Measurements from ENCODE around the gene BCAS1.
"Not testable (repeated sequence)": the region's sequence is repeated elsewhere in the genome, so short reads cannot be mapped to it uniquely, and the experiment has no call there.

The BCAS1 gene

DNA sequence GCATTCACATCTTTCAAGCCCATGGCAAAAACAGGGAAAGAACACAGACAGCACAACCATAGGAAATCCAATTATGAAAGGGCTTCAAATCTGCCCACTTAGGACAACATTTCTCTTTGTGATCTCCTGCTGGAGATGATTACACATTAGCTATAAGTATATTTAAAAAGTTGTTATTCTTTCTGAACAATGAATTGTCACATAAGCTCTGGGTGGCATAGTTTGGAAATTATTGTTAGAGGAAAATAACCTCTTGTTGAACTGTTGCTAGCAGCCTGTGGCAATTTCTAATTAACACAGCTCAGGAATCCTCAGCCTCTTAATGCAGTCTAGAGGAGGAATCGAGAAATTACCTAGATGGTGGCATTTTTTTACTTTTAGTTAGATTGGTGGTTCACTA is 54.9 kb downstream of the BCAS1 start:
- no peak for DNase-seq

DNA sequence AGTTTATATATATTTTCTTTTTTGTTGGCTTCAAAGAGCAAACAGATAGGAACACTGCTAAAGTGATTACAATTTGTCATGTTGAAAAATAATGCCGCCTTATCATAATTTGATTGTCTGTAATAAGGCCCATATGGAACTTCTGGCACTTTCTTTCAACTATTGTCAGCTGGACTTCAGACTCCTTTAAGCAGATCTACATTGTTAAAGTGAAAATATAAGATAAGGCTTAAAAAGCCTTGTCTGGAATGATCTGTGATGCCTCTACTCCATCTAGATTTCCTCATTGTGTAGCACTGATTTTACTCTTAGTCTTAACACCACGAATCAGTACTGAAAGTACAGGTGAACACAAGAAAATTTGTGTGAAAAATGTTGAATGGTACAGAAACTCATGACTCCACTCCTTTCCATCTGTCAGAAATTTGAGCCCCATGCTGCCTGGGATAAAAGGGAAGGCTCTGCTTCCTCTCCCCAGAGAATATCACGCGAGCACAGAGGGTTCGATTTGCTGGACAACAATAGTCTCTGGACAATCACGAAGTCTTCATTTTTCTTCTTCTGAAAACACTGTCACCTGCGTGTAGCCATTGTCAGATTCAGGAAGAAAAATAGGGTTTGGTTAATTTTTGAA is 56.0 kb downstream of the BCAS1 start:
- DNase-seq = no peak

DNA sequence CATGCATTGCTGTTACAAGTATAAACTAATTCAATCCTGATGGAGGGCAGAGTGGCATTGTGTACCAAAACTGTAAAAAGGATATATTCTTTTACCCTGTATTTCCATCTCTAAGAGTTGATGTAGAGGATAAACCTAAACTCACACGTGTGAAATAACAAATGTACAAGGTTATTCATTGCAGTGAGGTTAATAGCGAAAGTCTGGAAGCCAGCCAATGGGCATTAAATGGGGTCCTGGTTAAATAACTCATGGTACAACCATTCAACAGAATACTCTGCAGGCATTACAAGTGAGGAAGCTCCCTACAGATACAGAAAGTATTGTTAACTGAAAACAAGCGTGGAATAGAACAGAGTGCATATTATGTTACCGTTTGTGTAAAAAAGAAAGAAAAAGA is 56.9 kb downstream of the BCAS1 start:
- no peak for DNase-seq

DNA sequence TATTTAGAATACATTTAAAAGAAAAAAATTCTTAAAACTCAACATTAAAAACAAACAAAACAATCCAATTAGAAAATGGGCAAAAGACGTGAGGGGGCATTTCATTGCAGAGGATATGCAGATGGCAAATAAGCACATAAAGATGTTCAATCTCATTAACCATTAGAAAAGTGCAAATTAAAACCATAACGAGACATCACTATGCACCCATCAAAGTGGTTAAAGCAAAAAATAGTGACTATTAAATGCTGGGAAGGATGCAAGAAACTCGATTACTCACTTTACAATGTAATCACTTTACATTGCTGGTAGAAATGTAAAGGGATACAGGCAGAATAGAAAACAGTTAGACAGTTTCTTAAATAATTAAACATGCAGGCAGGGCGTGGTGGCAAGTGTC is 59.0 kb downstream of the BCAS1 start:
- no peak for DNase-seq

DNA sequence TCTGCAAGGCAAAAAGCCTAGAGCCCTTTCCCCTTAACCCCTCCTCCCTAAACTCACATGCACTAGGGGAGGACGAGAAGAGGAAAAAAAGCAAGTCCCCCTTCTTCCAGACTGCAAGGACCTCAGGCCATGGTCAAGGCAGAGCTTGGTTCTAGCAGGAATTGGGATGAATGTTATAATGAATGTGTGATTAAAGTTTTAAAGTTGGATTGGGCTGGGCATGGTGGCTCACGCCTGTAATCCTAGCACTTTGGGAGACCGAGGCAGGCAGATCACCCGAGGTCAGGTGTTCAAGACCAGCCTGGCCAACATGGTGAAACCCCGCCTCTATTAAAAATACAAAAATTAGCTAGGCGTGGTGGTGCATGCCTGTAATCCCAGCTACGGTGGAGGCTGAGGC is 64.2 kb downstream of the BCAS1 start:
- DNase-seq = not testable (repeated sequence)

DNA sequence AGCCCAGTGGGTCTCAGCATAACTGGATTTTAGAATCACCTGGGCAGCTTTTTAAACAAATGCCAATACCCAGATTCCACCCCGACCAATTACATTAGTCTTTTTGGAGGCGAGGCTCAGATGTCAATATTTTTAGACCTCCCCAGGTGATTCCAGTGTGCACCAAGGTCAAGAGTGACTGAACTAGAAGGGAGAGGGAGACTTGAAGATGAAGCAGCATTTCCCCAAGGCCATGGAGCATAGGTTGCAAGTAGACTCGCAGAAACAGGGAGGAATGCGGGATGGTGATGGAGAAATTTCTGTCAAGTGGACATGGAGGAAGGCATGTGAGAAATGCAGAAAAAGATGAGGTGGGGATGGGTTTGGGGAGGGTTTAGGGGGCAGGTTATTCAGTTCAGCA is 64.9 kb downstream of the BCAS1 start:
- no peak for DNase-seq

DNA sequence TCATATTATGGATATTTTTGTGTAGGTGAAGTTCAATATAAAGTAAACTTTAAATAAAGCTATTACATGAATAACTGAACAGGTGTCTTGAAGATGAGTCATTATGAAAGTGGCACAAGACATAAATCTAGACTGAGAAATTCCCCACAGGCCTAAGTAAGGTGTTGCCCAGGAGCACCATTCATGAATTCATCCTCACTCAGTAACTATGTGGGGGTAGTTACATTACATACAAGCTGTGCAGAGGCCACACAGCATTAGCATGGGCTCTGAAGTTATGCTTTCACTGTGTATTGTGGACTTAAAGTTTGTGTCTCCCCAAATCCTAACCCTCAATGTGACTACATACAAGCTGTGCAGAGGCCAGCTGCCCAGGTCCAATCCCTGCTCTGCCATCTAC is 65.9 kb downstream of the BCAS1 start:
- no peak for DNase-seq

DNA sequence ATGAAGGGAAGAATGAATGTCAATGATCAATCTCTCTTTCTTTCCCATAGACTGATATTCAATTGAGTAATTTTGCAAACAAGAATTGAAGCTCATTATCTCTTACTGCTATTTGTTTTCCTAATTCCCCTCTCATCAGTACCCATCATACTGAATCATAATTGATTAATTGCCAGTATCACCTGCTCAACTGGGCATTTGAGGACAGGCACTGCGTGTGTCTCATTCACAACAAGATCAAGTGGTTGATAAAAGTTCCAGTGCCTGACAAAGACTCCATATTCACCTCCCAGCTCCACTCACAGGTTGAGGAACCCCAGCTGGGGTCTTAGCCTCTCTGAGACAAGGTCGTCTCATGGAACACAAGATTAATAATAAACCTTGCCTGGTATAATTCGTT is 67.7 kb downstream of the BCAS1 start:
- no peak for DNase-seq

DNA sequence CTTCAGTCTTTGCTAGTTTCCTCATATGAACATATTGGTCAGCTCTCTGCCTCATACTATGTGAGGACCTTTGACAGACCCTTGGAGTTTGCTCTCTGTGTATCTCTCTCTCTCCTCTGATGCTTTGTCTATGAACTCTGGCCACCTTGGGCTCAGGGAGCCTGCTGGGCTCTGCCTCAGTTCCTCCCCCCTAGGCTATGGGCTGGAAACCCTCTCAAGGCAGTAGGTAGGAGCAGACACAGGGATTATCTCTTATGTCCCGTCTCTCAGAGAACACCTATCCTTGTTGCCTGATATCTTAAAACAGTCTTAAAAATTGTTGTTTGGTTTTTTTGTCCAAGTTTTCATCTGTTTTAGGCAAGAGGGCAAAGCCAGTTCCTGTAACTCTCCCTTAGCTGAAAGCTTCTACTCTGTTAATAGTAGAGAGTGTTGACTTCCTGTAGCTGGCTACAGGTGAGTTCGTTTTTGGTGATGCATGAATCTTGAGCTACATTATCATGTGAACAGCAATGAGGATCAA is 68.3 kb downstream of the BCAS1 start:
- no peak for DNase-seq

DNA sequence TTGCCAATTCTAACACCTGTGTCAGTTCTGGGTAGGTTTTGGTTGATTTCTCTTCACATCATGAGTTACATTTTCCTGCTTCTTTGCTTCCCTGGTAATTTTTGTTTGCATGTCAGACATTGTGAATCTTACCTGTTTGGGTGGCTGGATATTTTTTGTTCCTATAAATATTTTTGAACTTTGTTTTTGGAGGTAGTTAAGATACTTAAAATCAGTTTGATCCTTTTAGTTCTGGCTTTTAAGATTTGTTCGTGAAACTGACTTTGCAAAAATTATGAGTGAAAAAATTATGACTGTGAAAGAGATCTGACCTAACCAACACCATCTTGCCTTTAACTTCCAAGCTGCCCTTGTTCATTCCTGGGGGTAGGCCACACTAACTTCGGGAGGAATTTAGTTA is 69.5 kb downstream of the BCAS1 start:
- no peak for DNase-seq

DNA sequence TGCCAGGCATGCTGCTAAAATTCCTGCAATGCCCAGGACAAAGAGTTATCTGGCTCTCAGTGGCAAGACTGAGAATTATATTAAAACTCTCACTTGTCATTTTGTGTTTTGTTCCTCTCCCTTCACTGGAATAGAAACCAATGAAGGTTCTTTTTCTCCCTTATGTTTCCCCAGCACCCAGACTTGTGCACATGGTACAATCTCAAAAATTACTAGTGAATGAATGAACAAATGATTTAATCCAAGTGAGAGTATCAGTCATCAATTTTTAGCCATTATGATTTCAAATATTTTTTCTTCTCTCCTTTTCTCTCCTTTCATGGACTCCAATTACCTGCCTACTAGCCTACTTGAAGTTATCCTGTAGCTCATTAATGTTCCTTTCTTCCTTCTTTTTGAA is 70.1 kb downstream of the BCAS1 start:
- no peak for DNase-seq

DNA sequence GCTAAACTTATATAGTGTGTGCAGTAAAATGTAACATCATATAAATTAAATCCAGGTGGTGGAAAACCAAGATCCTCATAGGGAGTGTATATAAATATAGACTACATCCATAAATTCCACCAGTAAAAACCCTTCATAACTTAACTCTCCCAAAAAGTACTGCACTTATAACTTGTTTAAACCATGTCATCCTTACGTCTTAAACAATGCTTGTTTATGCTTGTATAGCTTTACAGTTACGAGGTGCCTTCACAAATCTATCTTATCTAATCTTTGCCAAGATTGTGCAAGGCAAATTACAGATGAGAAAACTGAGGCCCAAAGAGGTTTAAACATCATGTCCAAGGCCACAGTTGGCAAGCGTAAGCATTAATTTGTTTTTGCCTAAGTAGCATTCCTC is 71.3 kb downstream of the BCAS1 start:
- DNase-seq = no peak

DNA sequence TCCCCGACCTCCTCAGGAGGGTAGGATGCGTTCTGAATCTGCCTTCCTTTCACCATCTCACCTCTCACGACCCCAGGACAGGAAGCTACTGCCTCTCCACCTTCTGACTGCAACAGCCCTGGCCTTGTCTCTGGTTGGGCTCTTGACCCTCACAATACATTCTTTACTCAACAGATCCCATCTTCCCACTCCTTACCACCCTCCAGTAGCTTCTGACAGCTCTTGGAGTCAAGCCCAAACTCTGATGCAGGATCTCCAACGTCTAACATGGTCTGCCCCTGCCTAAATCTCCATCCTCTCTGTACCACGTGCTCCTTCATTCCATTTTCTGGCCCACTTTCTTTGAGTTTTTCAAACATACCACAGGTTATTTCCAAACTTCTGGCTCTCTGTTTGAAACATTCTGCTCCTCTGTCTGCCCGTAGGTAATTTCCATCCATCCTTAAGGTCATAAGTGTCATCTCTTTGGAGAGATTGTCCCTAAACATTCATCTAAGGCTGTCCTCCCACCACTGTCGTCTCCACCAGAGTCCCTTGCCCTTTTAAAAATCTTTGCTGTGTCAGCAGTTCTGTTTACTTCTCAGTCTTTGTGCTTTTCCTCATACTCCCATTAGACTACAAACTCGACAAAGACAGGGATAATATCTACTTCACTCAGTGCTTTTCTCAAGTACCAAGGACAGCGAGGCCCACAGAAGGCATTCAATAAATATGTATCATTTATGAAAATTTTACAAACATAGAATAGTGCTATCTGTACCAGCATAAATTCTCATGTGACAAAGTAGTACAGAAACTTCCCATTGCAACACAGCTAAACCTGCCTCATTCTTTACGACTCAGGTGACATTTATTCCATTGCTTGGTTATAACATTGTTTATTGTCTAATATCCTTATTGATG is 73.6 kb downstream of the BCAS1 start:
- no peak for DNase-seq

DNA sequence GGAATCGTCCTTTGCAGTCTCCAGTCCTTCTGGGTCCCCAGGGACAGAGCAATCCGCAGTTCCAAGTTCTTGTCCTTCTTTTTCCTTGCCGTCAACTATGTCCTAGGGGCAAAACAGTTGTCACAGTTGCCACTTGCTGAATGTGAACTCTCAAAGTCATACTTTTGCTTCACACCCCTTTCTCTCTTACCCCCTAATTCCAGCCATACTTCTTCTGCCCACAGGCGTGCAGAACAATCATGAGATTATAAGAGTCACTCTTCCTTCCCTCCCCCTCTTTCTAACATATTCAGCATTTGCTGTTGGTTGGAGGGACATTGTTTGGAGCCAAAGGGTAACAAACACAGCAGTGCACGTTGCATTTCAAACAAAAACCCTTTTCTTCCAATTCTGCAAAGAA is 74.4 kb downstream of the BCAS1 start:
- DNase-seq = no peak

DNA sequence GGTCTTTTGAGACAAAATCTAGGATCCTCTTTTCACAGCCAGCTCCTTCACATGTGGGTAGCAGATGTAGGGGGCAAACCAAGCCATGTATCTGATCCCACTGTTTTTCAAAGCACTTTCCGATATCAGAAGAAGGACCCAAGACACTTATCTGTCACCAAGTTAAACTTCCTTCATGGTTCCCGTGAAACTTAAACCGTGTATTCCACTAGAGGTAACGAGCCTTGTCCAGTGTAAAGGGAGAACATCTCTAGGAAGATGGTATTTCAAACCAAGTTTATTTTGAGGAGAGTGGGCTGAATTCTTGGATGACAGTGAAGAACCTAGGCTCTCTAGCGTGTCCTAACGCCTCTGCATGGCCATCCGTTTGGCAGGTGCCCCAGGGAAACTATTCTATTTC is 76.3 kb downstream of the BCAS1 start:
- no peak for DNase-seq

DNA sequence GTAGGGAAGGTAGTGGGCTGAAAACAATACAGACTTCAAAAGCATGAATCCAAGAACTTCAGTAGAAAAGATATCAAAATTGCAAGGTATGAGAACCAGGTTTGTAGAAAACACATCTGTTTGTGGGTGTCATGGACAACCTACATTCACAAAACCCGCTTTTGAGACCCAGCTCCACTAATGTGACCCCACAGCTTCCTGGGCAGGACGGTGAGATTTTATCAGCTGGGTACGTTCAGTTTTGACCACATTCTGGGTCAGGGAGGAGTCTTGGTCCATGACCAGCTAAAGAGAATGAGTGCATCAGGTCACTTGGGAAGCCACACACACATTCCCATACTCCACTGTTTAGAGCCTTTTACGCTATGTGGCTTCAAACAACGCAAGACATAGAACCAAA is 77.1 kb downstream of the BCAS1 start:
- no peak for DNase-seq

DNA sequence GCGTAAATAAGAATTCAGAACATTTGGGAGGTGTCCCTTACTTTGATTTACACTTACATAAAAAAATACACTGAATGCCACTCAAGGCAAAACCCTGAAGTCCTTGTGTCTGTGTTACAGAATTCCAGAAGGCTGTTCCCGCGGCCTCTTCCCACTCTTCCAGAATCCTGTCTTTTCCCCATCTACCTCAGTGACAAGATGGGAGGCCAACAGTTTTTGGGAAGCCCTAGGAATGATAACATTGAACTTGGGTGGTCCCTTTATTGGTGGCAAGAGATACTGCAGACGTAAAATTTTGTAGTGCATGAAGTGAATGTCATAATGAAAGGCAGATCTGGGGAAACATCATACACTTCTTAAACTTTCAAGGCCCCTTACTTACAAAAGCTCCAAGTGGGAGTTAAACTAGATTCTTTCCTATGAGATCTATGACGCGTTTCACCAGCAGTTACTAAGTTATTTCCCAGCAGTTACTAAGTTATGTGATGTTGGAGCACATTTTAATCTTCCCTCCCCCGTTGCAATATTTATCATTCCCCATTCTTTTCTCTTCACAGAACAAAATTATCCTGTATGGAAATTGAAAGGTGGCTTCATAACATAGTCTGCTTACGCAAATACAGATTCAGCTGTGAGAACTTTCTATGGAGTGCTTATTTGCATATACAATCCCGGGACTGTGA is 79.5 kb downstream of the BCAS1 start:
- no peak for DNase-seq

DNA sequence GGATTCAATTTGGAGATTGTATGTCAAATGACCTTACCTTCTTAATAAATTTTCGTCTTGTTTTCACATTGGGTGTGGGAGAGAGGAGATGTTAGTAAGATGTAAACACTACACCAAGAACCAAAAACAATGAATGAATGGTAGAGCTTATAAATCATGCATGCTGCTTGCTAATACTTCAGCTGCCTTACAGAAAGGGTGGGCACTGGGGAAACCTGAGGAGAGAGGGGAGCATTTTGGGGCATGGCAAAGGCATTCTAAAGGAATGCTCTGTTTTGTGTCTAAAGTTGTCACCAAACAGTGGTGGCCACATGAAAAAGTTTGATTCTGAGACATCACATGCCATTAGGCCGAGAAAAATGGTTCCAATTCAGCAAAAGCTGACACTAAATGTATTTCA is 80.4 kb downstream of the BCAS1 start:
- DNase-seq = no peak

DNA sequence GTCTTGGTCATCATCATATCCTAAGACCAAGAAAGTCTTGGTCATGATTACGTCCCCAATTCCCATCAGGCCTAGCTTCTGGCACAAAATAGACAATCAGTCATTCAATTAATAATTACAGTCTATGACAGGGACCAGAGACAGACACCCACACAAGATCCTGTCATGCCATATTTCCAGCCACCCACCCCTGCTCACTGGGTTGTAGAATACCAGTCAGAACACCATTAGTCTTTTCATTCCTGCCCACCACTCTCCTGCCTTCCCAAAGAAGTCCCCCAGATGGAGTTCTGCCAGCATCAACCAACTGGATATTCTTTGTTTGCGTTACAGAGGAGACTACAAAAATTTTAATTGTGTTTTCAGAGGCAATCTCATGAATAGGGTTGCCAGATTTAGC is 81.0 kb downstream of the BCAS1 start:
- DNase-seq = no peak

DNA sequence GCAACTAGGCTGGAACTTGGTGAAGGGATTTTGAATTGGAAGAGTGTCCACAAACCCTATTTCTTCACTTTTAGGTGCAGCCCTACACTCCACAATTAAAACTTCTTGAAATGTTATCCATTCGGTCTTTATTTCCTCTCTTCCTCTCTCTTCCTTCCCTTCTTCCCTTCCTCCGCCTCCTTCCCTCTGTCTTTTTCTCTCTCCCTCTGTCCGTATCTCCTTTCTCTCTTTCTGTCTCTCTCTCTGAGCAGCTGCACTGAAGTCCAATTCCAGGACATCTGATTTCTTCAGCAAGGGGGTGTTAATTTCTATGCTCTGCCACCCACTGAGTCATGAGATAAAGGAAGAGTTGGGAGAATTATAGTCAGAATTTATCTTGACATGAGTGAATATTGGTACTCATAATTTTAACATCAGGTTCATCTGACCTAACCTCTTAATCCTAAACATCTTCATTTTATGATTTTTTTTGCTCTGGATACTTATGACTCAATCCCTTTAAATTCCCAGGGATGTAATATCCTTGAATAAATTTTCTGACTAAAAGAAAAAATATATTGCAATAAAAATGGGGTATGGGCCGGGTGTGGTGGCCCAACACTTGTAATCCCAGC is 84.2 kb downstream of the BCAS1 start:
- DNase-seq = no peak

DNA sequence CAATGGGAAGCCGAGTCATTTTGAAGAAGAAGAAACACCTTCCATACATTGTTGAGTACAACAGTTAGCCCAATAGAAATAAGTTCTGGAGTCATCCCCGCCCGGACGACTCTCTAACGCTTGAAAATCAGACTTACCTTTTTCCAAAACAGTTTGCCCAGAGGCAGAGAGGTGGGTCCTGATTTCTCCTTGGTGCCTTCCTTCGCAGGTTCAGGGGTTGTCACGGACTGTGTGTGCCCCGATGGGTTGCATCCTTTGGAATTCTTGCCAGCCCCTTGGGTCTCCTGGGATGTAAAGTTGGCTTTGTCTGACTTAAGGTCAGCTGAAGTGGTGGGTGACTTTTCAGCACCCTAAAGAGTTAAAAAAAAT is 85.3 kb downstream of the BCAS1 start:
- no peak for DNase-seq

DNA sequence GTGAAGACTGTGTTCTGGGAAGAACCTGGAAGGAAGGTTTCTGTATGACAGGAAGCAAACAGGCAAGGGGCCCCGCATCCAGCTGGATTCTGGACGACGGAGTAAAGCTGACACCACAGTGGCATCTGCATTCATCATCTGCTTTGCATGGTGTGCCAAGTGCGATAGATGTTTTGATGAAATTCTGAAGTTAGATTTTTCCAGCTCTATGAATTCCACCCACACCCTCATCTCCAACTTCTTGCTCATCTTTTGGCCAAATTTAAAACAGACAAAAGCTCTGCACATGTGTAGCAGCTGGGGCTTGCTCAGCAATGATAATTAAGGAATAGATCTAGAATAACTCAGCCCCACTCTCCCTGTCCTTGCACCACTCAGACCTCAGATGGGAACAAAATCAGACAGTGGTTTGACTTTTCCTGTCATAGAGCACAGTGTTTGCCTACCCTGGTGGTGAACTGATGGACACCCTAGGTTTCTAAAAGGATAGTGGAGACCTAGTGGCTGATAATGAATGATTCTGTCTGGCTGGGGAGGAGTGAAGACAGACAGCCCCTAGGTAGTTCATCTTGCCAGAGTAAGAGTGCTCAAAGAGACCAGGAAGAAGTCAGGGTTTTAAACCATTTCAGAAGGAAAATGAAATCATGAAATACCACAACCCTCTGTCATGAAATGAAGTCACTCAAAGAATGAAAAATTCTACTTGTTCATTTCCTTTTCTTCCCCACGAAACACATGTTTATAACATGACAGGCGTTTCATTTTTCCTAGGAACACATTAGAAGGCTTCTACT is 85.8 kb downstream of the BCAS1 start:
- DNase-seq = no peak

DNA sequence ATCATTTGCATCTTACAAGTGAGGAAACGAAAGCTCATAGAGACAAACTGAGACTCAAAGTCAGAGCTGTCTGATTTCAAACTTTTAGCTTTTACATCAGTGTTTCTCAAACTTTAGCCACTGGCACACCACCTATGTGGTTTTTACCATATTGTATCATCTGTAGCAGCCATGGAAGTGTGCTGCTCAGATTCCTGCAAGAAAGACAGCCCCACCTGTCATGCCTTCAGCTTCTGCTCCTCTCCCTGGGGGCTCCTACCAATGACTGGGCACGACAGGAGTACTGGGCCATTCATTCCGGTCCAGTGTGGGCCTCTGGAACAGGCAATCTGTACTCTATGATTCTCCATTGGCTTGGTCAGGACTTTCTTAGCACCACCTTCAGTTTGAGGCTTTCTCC is 87.0 kb downstream of the BCAS1 start:
- DNase-seq = no peak
